Immature natural killer cell (primary cell): ENCODE measurements around the gene SPATS2L. TPM values are rescaled to one million over a fixed set of nuclear protein-coding genes. Genes with fewer than 3 reads are reported as not detected.

Experiments used
- DNase-seq, 3 donors: peaks; one replicate each; pipeline ENCODE4 v3.0.0; 2022; ENCODE audit warnings: mixed read lengths in 1 of 3
- H3K27ac Mint-ChIP-seq, 6 donors: one replicate each; pipeline ENCODE4 v1.8.0; 2020; ENCODE audit warnings: mixed read lengths in 6 of 6, mild to moderate bottlenecking in 5 of 6, inconsistent platforms in 4 of 6, moderate library complexity in 3 of 6
- H3K27me3 Mint-ChIP-seq, 3 donors: one replicate each; pipeline ENCODE4 v1.8.0; 2020 to 2021; ENCODE audit warnings: low read depth in 3 of 3, mild to moderate bottlenecking in 3 of 3, mixed read lengths in 3 of 3, moderate library complexity in 3 of 3, inconsistent platforms in 1 of 3
- H3K36me3 Mint-ChIP-seq, 3 donors: one replicate each; pipeline ENCODE4 v1.8.0; 2020; ENCODE audit warnings: mixed read lengths in 3 of 3, inconsistent platforms in 2 of 3, mild to moderate bottlenecking in 2 of 3
- H3K4me1 Mint-ChIP-seq, 2 donors: one replicate each; pipeline ENCODE4 v1.8.0; 2020; ENCODE audit warnings: inconsistent platforms in 2 of 2, mild to moderate bottlenecking in 2 of 2, mixed read lengths in 2 of 2, moderate library complexity in 1 of 2
- H3K4me3 Mint-ChIP-seq, 5 donors: one replicate each; pipeline ENCODE4 v1.8.0; 2020; ENCODE audit warnings: mild to moderate bottlenecking in 5 of 5, mixed read lengths in 5 of 5, inconsistent platforms in 3 of 5, moderate library complexity in 3 of 5
- H3K9me3 Mint-ChIP-seq, 6 donors: one replicate each; pipeline ENCODE4 v1.8.0; 2020; ENCODE audit warnings: mild to moderate bottlenecking in 6 of 6, mixed read lengths in 6 of 6, inconsistent platforms in 4 of 6, moderate library complexity in 3 of 6
- polyA plus RNA-seq, 3 donors: library from polyadenylated mRNA; unstranded; fragments of 300-500 nt; fragmentation: Illumina TruSeq; gene quantifications; one replicate each; pipeline ENCODE4 v1.2.3, GENCODE V29; 2021

SPATS2L gene
- polyA plus RNA-seq, 3 donors from 2014 or later: 3.4 to 3.9 TPM; not detected in 1

GRCh38 chr2:200353874-200354273, 47.4 kb downstream of the SPATS2L start:
- no peaks in the 10 kb centered on the region for H3K4me1 Mint-ChIP-seq
- no peak for DNase-seq
- peaks cover 0 to 2% (median 2%) of the 10 kb centered on the region in 3 donors for H3K27me3 Mint-ChIP-seq
- no peaks in the 10 kb centered on the region for H3K9me3 Mint-ChIP-seq
- no peaks in the 10 kb centered on the region for H3K36me3 Mint-ChIP-seq
- H3K4me3 Mint-ChIP-seq: no peak overlapping the region
- H3K27ac Mint-ChIP-seq: no peak overlapping the region

GRCh38 chr2:200354833-200355751, 48.6 kb downstream of the SPATS2L start:
- H3K27me3 Mint-ChIP-seq: peaks cover 0 to 3% (median 2%) of the 10 kb centered on the region in 3 donors
- no peak overlapping the region for H3K27ac Mint-ChIP-seq
- DNase-seq: no peak
- no peaks in the 10 kb centered on the region for H3K9me3 Mint-ChIP-seq
- no peaks in the 10 kb centered on the region for H3K4me1 Mint-ChIP-seq
- no peaks in the 10 kb centered on the region for H3K36me3 Mint-ChIP-seq
- no peak overlapping the region for H3K4me3 Mint-ChIP-seq

- Mint-ChIP-seq H3K4me3 (no peak overlapping the region), H3K36me3 (no peaks in the 10 kb centered on the region), H3K27ac (no peak overlapping the region), H3K9me3 (no peaks in the 10 kb centered on the region), H3K27me3 (peaks cover 0 to 3% (median 2%) of the 10 kb centered on the region in 3 donors), H3K4me1 (no peaks in the 10 kb centered on the region)
- DNase-seq: no peak
Measured at GRCh38 chr2:200356321-200356720, 49.8 kb downstream of the SPATS2L start.

GRCh38 chr2:200356857-200357384, 50.4 kb downstream of the SPATS2L start:
- no peaks in the 10 kb centered on the region for H3K9me3 Mint-ChIP-seq

DNA sequence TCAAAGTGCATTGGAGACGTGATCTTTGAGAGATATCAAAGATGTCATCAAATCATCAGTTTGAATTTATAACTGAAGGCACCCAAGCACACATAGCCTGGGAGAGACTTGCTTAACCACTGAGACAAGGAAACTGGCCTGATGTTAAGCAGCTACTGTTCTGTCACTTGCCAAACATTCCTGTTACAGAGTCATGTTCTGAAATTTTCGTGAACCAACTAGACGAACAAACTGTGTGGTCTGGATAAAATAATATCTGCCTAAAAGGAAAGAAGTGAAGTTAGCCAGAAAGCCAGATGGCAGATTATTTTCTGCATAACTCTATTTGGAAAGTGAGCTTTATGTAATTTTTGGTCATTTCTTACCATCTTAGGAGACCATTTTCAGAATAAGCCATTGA, 51.4 kb downstream of the SPATS2L start:
- Mint-ChIP-seq H3K4me3 (no peak overlapping the region), H3K4me1 (no peaks in the 10 kb centered on the region), H3K9me3 (no peaks in the 10 kb centered on the region), H3K36me3 (no peaks in the 10 kb centered on the region), H3K27me3 (peaks cover 0 to 3% (median 0%) of the 10 kb centered on the region in 3 donors), H3K27ac (no peak overlapping the region)
- no peak for DNase-seq

More at GRCh38 chr2:200356857-200357384, 50.4 kb downstream of the SPATS2L start:
- peaks cover 0 to 3% (median 1%) of the 10 kb centered on the region in 3 donors for H3K27me3 Mint-ChIP-seq
- no peak overlapping the region for H3K27ac Mint-ChIP-seq
- no peaks in the 10 kb centered on the region for H3K4me1 Mint-ChIP-seq
- no peak overlapping the region for H3K4me3 Mint-ChIP-seq
- DNase-seq: no peak
- no peaks in the 10 kb centered on the region for H3K36me3 Mint-ChIP-seq

DNA sequence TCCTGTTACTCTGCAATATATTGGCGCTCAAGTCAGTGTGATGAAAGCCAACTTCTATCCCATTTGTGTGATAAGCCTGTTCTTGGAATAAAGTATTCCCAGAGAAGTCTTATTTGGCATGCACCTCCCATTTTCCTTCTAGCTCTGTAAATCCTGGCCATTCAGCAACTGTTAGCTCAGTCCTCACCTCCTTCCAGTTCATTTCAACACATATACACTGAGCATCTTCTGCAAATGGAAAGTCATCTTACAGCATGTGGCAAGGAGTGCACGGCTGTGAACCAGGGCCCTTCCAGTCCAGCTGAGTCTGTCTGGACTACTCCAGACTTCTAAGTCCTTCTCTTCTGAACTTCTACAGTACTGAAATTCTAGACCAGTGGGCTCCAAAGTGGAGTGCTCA, 53.1 kb downstream of the SPATS2L start:
- Mint-ChIP-seq H3K27me3 (peaks cover 0 to 1% (median 0%) of the 10 kb centered on the region in 3 donors), H3K27ac (no peak overlapping the region), H3K9me3 (no peaks in the 10 kb centered on the region), H3K4me3 (no peak overlapping the region), H3K36me3 (no peaks in the 10 kb centered on the region), H3K4me1 (no peaks in the 10 kb centered on the region)
- DNase-seq: no peak

- Mint-ChIP-seq H3K27me3 (peaks cover 0 to 2% (median 1%) of the 10 kb centered on the region in 3 donors), H3K4me1 (no peaks in the 10 kb centered on the region), H3K4me3 (no peak overlapping the region), H3K27ac (no peak overlapping the region), H3K36me3 (no peaks in the 10 kb centered on the region), H3K9me3 (no peaks in the 10 kb centered on the region)
- no peak for DNase-seq
Measured at GRCh38 chr2:200360364-200360763, 53.9 kb downstream of the SPATS2L start.

DNA sequence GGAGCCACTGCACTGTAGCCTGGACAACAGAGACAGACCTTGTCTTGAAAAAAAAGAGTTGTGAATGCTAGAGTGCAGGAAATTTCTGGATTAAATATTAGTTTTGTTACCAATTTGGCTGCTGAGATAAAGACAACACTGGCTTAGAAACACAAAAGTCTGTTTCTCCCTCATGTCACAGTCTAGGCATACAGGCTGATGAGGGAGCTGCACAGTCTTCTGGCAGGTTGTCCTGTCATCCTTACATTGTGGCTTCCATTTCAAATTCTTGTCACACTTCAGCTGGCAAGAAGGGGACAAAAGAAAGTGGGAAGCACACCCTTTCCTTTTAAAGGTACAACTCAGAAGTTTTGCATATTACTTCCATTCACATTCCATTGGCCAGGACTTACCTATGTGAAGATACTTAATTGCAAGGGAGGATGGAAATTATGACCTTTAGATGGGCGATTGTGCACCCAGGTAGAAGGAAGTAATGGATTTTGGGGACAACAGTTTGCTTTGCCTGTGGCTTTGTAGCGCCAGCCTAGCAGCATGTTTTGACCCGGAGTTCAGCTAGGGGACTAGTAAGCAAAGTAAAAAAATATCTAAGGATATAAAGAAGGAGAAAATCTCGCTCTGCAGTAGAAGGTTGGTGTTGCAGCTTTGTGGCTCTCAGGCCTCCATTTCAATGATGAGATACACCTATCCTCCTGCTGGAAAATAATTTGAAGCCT, 55.9 kb downstream of the SPATS2L start:
- H3K36me3 Mint-ChIP-seq: no peaks in the 10 kb centered on the region
- no peaks in the 10 kb centered on the region for H3K4me1 Mint-ChIP-seq
- DNase-seq: no peak
- peaks cover 0 to 2% (median 1%) of the 10 kb centered on the region in 3 donors for H3K27me3 Mint-ChIP-seq
- H3K4me3 Mint-ChIP-seq: no peak overlapping the region
- H3K27ac Mint-ChIP-seq: no peak overlapping the region
- H3K9me3 Mint-ChIP-seq: no peaks in the 10 kb centered on the region

- peaks cover 1 to 2% (median 2%) of the 10 kb centered on the region in 3 donors for H3K27me3 Mint-ChIP-seq
- no peak overlapping the region for H3K4me3 Mint-ChIP-seq
- H3K9me3 Mint-ChIP-seq: no peaks in the 10 kb centered on the region
- H3K4me1 Mint-ChIP-seq: no peaks in the 10 kb centered on the region
- DNase-seq: no peak
- no peak overlapping the region for H3K27ac Mint-ChIP-seq
- no peaks in the 10 kb centered on the region for H3K36me3 Mint-ChIP-seq
Measured at GRCh38 chr2:200363279-200363678, 56.8 kb downstream of the SPATS2L start.

DNA sequence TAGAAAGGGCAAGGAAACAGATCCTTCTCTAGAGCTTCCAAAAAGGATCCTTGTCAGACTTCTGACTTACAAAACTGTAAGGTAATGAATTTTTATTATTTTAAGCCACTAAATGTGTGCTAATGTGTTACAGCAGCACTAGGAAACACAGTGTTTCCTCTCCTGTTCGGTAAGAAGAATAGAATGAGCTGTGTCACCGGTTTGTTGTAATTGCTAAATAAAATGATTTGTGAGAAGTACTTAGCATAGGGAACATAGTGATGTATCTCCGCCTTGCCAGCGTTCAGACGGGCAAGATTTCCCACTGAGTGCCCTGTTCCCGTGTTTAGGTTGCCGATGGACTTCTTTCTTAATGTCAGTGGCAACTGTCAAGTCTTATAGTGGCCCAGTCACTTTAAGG, 57.6 kb downstream of the SPATS2L start:
- Mint-ChIP-seq H3K4me3 (no peak overlapping the region), H3K27ac (no peak overlapping the region), H3K36me3 (no peaks in the 10 kb centered on the region), H3K4me1 (no peaks in the 10 kb centered on the region), H3K9me3 (no peaks in the 10 kb centered on the region), H3K27me3 (peaks cover 1 to 2% (median 2%) of the 10 kb centered on the region in 3 donors)
- DNase-seq: no peak

GRCh38 chr2:200364620-200365019, 58.1 kb downstream of the SPATS2L start:
- H3K9me3 Mint-ChIP-seq: no peaks in the 10 kb centered on the region
- H3K27ac Mint-ChIP-seq: no peak overlapping the region
- H3K27me3 Mint-ChIP-seq: peaks cover under 1 to 2% (median 2%) of the 10 kb centered on the region in 3 donors
- H3K4me3 Mint-ChIP-seq: no peak overlapping the region
- no peaks in the 10 kb centered on the region for H3K36me3 Mint-ChIP-seq
- no peak for DNase-seq
- no peaks in the 10 kb centered on the region for H3K4me1 Mint-ChIP-seq

- peaks cover 0 to 5% (median 2%) of the 10 kb centered on the region in 3 donors for H3K27me3 Mint-ChIP-seq
- no peaks in the 10 kb centered on the region for H3K4me1 Mint-ChIP-seq
- no peaks in the 10 kb centered on the region for H3K9me3 Mint-ChIP-seq
- DNase-seq: no peak
- H3K4me3 Mint-ChIP-seq: no peak overlapping the region
- H3K36me3 Mint-ChIP-seq: no peaks in the 10 kb centered on the region
- no peak overlapping the region for H3K27ac Mint-ChIP-seq
Measured at GRCh38 chr2:200365209-200365608, 58.7 kb downstream of the SPATS2L start.

DNA sequence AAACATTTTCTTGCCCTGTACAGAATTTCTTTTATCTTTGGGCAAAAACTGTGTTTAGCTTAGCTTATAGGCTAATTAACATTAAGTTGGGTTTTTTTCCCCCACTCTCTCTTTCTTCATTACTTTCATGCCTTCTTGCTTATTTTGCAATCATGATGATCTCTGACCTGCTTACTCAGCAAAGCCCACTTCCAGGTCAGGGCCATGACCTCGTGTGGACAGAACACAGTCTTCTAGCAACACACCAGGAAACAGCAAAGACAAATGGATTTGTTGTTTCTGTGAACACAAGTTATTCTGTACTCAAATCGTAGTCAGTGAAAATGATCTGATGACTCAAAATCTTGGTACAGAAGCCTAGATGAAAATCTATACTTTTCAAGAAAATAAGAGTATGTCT, 60.7 kb downstream of the SPATS2L start:
- peaks cover 0 to 5% (median 2%) of the 10 kb centered on the region in 3 donors for H3K27me3 Mint-ChIP-seq
- no peaks in the 10 kb centered on the region for H3K36me3 Mint-ChIP-seq
- DNase-seq: no peak
- H3K9me3 Mint-ChIP-seq: no peaks in the 10 kb centered on the region
- no peaks in the 10 kb centered on the region for H3K4me1 Mint-ChIP-seq
- no peak overlapping the region for H3K27ac Mint-ChIP-seq
- no peak overlapping the region for H3K4me3 Mint-ChIP-seq

GRCh38 chr2:200369886-200370285, 63.4 kb downstream of the SPATS2L start:
- Mint-ChIP-seq H3K4me3 (no peak overlapping the region), H3K27me3 (peaks cover 0 to 3% (median 2%) of the 10 kb centered on the region in 3 donors), H3K9me3 (no peaks in the 10 kb centered on the region), H3K4me1 (peaks cover 13 to 19% of the 10 kb centered on the region in 2 donors), H3K27ac (no peak overlapping the region), H3K36me3 (no peaks in the 10 kb centered on the region)
- no peak for DNase-seq
